ENCODE measurements around the gene PCDH19.

DNA sequence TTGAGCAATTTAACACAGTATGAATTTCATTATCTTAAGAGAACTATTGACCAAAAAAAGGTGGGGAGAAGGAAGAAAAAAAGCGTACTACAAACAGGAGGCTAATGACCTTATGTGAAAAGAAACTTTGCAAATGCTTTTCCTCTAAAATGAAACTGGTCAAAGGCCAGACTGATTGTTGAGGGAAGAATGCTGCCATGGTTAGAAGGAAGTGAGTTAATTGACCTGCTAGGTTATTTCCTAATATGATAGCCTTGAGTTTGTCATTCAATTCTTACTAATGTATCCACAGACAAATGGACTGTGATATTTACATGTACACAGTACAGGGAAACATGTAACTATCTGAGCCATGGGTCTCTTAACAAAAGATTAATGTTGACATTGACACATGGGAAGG is 132.8 kb downstream of the PCDH19 start:
- TF ChIP-seq, protein P1, sequence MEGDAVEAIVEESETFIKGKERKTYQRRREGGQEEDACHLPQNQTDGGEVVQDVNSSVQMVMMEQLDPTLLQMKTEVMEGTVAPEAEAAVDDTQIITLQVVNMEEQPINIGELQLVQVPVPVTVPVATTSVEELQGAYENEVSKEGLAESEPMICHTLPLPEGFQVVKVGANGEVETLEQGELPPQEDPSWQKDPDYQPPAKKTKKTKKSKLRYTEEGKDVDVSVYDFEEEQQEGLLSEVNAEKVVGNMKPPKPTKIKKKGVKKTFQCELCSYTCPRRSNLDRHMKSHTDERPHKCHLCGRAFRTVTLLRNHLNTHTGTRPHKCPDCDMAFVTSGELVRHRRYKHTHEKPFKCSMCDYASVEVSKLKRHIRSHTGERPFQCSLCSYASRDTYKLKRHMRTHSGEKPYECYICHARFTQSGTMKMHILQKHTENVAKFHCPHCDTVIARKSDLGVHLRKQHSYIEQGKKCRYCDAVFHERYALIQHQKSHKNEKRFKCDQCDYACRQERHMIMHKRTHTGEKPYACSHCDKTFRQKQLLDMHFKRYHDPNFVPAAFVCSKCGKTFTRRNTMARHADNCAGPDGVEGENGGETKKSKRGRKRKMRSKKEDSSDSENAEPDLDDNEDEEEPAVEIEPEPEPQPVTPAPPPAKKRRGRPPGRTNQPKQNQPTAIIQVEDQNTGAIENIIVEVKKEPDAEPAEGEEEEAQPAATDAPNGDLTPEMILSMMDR (IDR thresholded peaks at IDR 0.05), result no peak
- TF ChIP-seq POLR2AphosphoS5 (IDR thresholded peaks at IDR 0.05) (no peak), EP300 (IDR thresholded peaks at IDR 0.05) (no peak), POLR2A (IDR thresholded peaks at IDR 0.05) (no peak)
